Uterus (tissue), 4 donors: ENCODE measurements around the gene BRICD5. TPM values are rescaled to one million over a fixed set of nuclear protein-coding genes. Genes with fewer than 3 reads are reported as not detected.

Experiments used
- DNase-seq, 2 donors: peaks; one replicate each; pipeline ENCODE4 v3.0.0-alpha.2; 2019 to 2020
- H3K27ac ChIP-seq, 2 donors: fragments of 200-600 bp; sonication (generic); 1 replicate in 1 of 2; 2 replicates in 1 of 2; pipeline ENCODE4 v1.5.1; 2016 to 2018
- H3K27me3 ChIP-seq, 2 donors: fragments of 200-600 bp; sonication (generic); one replicate each; pipeline ENCODE4 v1.5.1; 2018 to 2019; ENCODE audit warnings: control low read depth in 1 of 2
- H3K36me3 ChIP-seq, 2 donors: fragments of 200-600 bp; sonication (generic); one replicate each; pipeline ENCODE4 v1.5.1; 2019; ENCODE audit warnings: control low read depth in 1 of 2
- H3K4me1 ChIP-seq, 2 donors: fragments of 200-600 bp; sonication (generic); one replicate each; pipeline ENCODE4 v1.5.1; 2018 to 2019; ENCODE audit warnings: control low read depth in 1 of 2
- H3K4me3 ChIP-seq, 2 donors: fragments of 200-600 bp; sonication (generic); 1 replicate in 1 of 2; 2 replicates in 1 of 2; pipeline ENCODE4 v1.5.1; 2018 to 2019; ENCODE audit warnings: mild to moderate bottlenecking in 1 of 2
- H3K9me3 ChIP-seq, 2 donors: fragments of 200-600 bp; sonication (generic); one replicate each; pipeline ENCODE4 v1.5.1; 2019; ENCODE audit warnings: control low read depth in 1 of 2
- CTCF ChIP-seq, 4 experiments: fragments of 200-600 bp in 2 of 4; fragments of 450-650 bp in 2 of 4; sonication (generic) in 2 of 4; IDR thresholded peaks; one replicate each; pipeline ENCODE4 v1.5.1; 2016 to 2019; ENCODE audit warnings: antibody characterized with exemption in 4 of 4, mild to moderate bottlenecking in 2 of 4, moderate library complexity in 1 of 4
- POLR2A ChIP-seq, 2 donors: fragments of 450-650 bp; IDR thresholded peaks; one replicate each; pipeline ENCODE4 v1.6.1; 2016; ENCODE audit warnings: antibody characterized with exemption in 2 of 2, mild to moderate bottlenecking in 1 of 2, moderate library complexity in 1 of 2
- intact Hi-C: fragments of 100-400 bp; cut with DNase I; formaldehyde crosslinking; loops from one replicate; pipeline ENCODE4 v1.15.1; 2023; ENCODE audit warnings: low total_unique reads
- total RNA-seq, 4 donors: library from RNA; depleted of rRNA in 3 of 4; stranded (reverse); fragments of >200 nt in 3 of 4; gene quantifications; one replicate each; pipeline versions ENCODE4 v1.1.0 to v1.2.4, GENCODE V29; 2014 to 2023
- donor health status: DM: yes; HTN: yes; CAD: no.

The BRICD5 gene
- total RNA-seq, 4 donors from 2014 or later: 1.2 to 16.9 (median 1.7) TPM

GRCh38 chr16:2179107-2179501, 31.6 kb downstream of the BRICD5 start:
- DNase-seq: no peak
- Histone ChIP-seq H3K27me3 (no peaks in the 10 kb centered on the region), H3K36me3 (no peaks in the 10 kb centered on the region), H3K4me1 (no peaks in the 10 kb centered on the region), H3K4me3 (no peak overlapping the region), H3K9me3 (no peaks in the 10 kb centered on the region), H3K27ac (no peak overlapping the region)
- no peak for TF ChIP-seq POLR2A (IDR thresholded peaks at IDR 0.05)
- TF ChIP-seq CTCF (IDR thresholded peaks at IDR 0.05): no peak
- intact Hi-C loops: no loop called here

GRCh38 chr16:2178321-2179106, 32.1 kb downstream of the BRICD5 start:
- H3K27ac ChIP-seq: no peak overlapping the region
- no peaks in the 10 kb centered on the region for H3K4me1 ChIP-seq
- no peak overlapping the region for H3K4me3 ChIP-seq
- TF ChIP-seq CTCF (IDR thresholded peaks at IDR 0.05): no peak
- H3K27me3 ChIP-seq: no peaks in the 10 kb centered on the region
- no peaks in the 10 kb centered on the region for H3K9me3 ChIP-seq
- no peaks in the 10 kb centered on the region for H3K36me3 ChIP-seq
- intact Hi-C loops: no loop called here
- DNase-seq: no peak

GRCh38 chr16:2177561-2177960, 33.1 kb downstream of the BRICD5 start:
- intact Hi-C loops: no loop called here
- Histone ChIP-seq H3K36me3 (no peaks in the 10 kb centered on the region), H3K4me3 (no peak overlapping the region), H3K4me1 (no peaks in the 10 kb centered on the region), H3K9me3 (no peaks in the 10 kb centered on the region), H3K27ac (no peak overlapping the region), H3K27me3 (no peaks in the 10 kb centered on the region)
- DNase-seq: no peak
- TF ChIP-seq POLR2A (IDR thresholded peaks at IDR 0.05): no peak
- TF ChIP-seq CTCF (IDR thresholded peaks at IDR 0.05): no peak

GRCh38 chr16:2177101-2177500, 33.6 kb downstream of the BRICD5 start:
- Histone ChIP-seq H3K27ac (no peak overlapping the region), H3K36me3 (no peaks in the 10 kb centered on the region), H3K9me3 (no peaks in the 10 kb centered on the region), H3K4me3 (no peak overlapping the region), H3K27me3 (no peaks in the 10 kb centered on the region), H3K4me1 (no peaks in the 10 kb centered on the region)
- intact Hi-C loops: no loop called here
- no peak for DNase-seq
- TF ChIP-seq POLR2A (IDR thresholded peaks at IDR 0.05): no peak
- TF ChIP-seq CTCF (IDR thresholded peaks at IDR 0.05): no peak

GRCh38 chr16:2176047-2176446, 34.6 kb downstream of the BRICD5 start:
- Histone ChIP-seq H3K27me3 (no peaks in the 10 kb centered on the region), H3K36me3 (no peaks in the 10 kb centered on the region), H3K4me3 (no peak overlapping the region), H3K4me1 (no peaks in the 10 kb centered on the region), H3K9me3 (no peaks in the 10 kb centered on the region), H3K27ac (no peak overlapping the region)
- intact Hi-C loops: no loop called here
- no peak for DNase-seq
- TF ChIP-seq POLR2A (IDR thresholded peaks at IDR 0.05) (no peak), CTCF (IDR thresholded peaks at IDR 0.05) (no peak)
